Measurements from ENCODE around the gene FDX2. TPM values are rescaled to one million over a fixed set of nuclear protein-coding genes. Genes with fewer than 3 reads are reported as not detected.

The FDX2 gene
- total and polyA plus RNA-seq, 2 donors (not counting 3 experiments of a cell fraction or from before 2014, with no cell fraction given) = 20.5 to 59.8 TPM

DNA sequence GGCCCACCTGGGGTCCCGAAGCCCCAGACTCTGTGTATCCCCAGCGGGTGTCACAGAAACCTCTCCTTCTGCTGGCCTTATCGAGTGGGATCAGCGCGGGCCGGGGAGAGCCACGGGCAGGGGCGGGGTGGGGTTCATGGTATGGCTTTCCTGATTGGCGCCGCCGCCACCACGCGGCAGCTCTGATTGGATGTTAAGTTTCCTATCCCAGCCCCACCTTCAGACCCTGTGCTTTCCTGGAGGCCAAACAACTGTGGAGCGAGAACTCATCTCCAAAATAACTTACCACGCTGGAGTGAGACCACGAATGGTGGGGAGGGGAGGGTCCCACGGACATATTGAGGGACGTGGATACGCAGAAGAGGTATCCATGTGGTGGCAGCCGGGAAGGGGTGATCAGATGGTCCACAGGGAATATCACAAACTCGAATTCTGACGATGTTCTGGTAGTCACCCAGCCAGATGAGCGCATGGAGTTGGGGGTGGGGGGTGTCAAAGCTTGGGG lies 27.1 kb downstream of the FDX2 start:
- ChIA-PET POLR2A (interaction anchor here (1.8 kb wide), 1 partner anchor 18 kb away, joined by 10 read pairs; the partner anchor contains the start of gene ICAM1), CTCF (interaction anchor here (1.0 to 2.4 kb wide), 5 partner anchors 12 to 128 kb away, joined by 3 to 29 read pairs (median 11); partner anchors contain the start of gene ICAM1)
- no peak overlapping the region for H3K4me3 ChIP-seq (replicated peaks in 1 of 3; ENCODE audit: insufficient read depth in 1 of 3, low read depth in 1 of 3, low read length in 3 of 3)
- FAIRE-seq (no peak), DNase-seq (ENCODE audit: low read depth, low spot score) (no peak)
- no TSS peak for BruUV-seq (replicated peaks)
- peaks cover 27% of the 10 kb centered on the region for H3K4me1 ChIP-seq (ENCODE audit: control insufficient read depth, extremely low read depth, insufficient read depth, low read length)
- peak overlapping the region; percentile 81 for H2AFZ ChIP-seq (ENCODE audit: low read depth, low read length)
- intact Hi-C loops (cut with micrococcal nuclease) = no loop called here
- no peak overlapping the region for H3K9ac ChIP-seq (replicated peaks; ENCODE audit: extremely low read depth, insufficient read depth, low read length)
- dilution Hi-C loops (cut with MboI; ENCODE audit: extremely low pct_ligation_motif_present, low sequenced_read_pairs) = no loop called here
- H3K9me3 ChIP-seq (replicated peaks; ENCODE audit: control insufficient read depth, insufficient read depth, low read length) = no peaks in the 10 kb centered on the region
- no peaks in the 10 kb centered on the region for H4K20me1 ChIP-seq (replicated peaks; ENCODE audit: control insufficient read depth, extremely low read depth, insufficient read depth, low read length)
- no peak for TF ChIP-seq FOS (IDR thresholded peaks at IDR 0.05; ENCODE audit: borderline replicate concordance, insufficient read depth, low read length)
- TF ChIP-seq POLR2A (IDR thresholded peaks at IDR 0.05; ENCODE audit: low read depth, low read length) = no peak
- H3K27ac ChIP-seq (ENCODE audit: insufficient read depth, low read depth, low read length) = no peak overlapping the region
- H3K79me2 ChIP-seq (ENCODE audit: control insufficient read depth, insufficient read depth, low read length) = no peaks in the 10 kb centered on the region
- peaks cover 32 to 45% of the 10 kb centered on the region in 2 experiments for H3K27me3 ChIP-seq (ENCODE audit: control insufficient read depth in 2 of 2, insufficient read depth in 2 of 2, low read length in 2 of 2)
- peak overlapping the region; percentile 51 for H3K4me2 ChIP-seq (ENCODE audit: insufficient read depth, low read length)
- H3K9me1 ChIP-seq (replicated peaks; ENCODE audit: control insufficient read depth, extremely low read depth, insufficient read depth, low read length) = no peaks in the 10 kb centered on the region
- peaks cover 0 to 4% of the 10 kb centered on the region in 2 experiments for H3K36me3 ChIP-seq (ENCODE audit: control insufficient read depth in 2 of 2, extremely low read depth in 1 of 2, insufficient read depth in 2 of 2, low read length in 2 of 2)

DNA sequence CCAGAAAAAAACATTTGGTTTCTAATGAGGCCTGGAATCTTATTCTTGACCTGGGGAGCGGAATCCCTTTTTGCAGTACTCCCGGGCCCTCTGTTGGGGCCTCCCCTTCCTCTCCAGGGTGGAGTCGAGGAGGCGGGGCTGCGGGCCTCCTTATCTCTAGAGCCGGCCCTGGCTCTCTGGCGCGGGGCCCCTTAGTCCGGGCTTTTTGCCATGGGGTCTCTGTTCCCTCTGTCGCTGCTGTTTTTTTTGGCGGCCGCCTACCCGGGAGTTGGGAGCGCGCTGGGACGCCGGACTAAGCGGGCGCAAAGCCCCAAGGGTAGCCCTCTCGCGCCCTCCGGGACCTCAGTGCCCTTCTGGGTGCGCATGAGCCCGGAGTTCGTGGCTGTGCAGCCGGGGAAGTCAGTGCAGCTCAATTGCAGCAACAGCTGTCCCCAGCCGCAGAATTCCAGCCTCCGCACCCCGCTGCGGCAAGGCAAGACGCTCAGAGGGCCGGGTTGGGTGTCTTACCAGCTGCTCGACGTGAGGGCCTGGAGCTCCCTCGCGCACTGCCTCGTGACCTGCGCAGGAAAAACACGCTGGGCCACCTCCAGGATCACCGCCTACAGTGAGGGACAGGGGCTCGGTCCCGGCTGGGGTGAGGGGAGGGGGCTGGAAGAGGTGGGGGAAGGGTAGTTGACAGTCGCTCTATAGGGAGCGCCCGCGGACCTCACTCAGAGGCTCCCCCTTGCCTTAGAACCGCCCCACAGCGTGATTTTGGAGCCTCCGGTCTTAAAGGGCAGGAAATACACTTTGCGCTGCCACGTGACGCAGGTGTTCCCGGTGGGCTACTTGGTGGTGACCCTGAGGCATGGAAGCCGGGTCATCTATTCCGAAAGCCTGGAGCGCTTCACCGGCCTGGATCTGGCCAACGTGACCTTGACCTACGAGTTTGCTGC lies 28.7 kb downstream of the FDX2 start, which contains the start of gene ICAM4:
Gene ICAM4 (plus strand): TSS at position 153 of the 935 bp plus-strand sequence. CDS start 58 bp downstream, at position 211.
- FAIRE-seq (no peak), DNase-seq (ENCODE audit: low read depth, low spot score) (peak; percentile 49)
- CTCF ChIA-PET = interaction anchor here (0.6 to 4.1 kb wide), 9 partner anchors 13 to 141 kb away, joined by 3 to 14 read pairs (median 3); partner anchors contain the start of gene ICAM1
- no peak within 1 kb of the TSS for H3K4me3 ChIP-seq (replicated peaks in 1 of 3; ENCODE audit: insufficient read depth in 1 of 3, low read depth in 1 of 3, low read length in 3 of 3)
- H3K27ac ChIP-seq (ENCODE audit: insufficient read depth, low read depth, low read length) = no peak within 1 kb of the TSS
- H2AFZ ChIP-seq (ENCODE audit: low read depth, low read length) = peak within 1 kb of the TSS; percentile 33
- intact Hi-C loops (cut with micrococcal nuclease) = loop anchor here (2.0 kb wide), 1 partner anchor 16 kb away; the partner anchor contains the start of gene ICAM1
- POLR2A ChIA-PET = interaction anchor here (1.9 kb wide), 1 partner anchor 17 kb away, joined by 6 read pairs; the partner anchor contains the start of gene ICAM1
- TF ChIP-seq FOS (IDR thresholded peaks at IDR 0.05; ENCODE audit: borderline replicate concordance, insufficient read depth, low read length) = no peak
- peak; percentile 26 for TF ChIP-seq EZH2 (IDR thresholded peaks at IDR 0.05; ENCODE audit: borderline replicate concordance, low read depth, low read length, severe bottlenecking)
- TF ChIP-seq POLR2AphosphoS5 (IDR thresholded peaks at IDR 0.05; ENCODE audit: insufficient read depth, low read depth, low read length) = peak; percentile 32
- TF ChIP-seq JUN (IDR thresholded peaks at IDR 0.05; ENCODE audit: borderline replicate concordance, insufficient read depth, insufficient read length, low read depth) = no peak
- no peaks in the 10 kb centered on the region for H4K20me1 ChIP-seq (replicated peaks; ENCODE audit: control insufficient read depth, extremely low read depth, insufficient read depth, low read length)
- no peaks in the 10 kb centered on the region for H3K9me3 ChIP-seq (replicated peaks; ENCODE audit: control insufficient read depth, insufficient read depth, low read length)
- peaks cover 27% of the 10 kb centered on the region for H3K4me1 ChIP-seq (ENCODE audit: control insufficient read depth, extremely low read depth, insufficient read depth, low read length)
- H3K36me3 ChIP-seq (ENCODE audit: control insufficient read depth in 2 of 2, extremely low read depth in 1 of 2, insufficient read depth in 2 of 2, low read length in 2 of 2) = peaks cover 0 to 4% of the 10 kb centered on the region in 2 experiments
- H3K4me2 ChIP-seq (ENCODE audit: insufficient read depth, low read length) = peak within 1 kb of the TSS; percentile 14
- BruUV-seq (replicated peaks) = no TSS peak
- no peaks in the 10 kb centered on the region for H3K9me1 ChIP-seq (replicated peaks; ENCODE audit: control insufficient read depth, extremely low read depth, insufficient read depth, low read length)
- H3K79me2 ChIP-seq (ENCODE audit: control insufficient read depth, insufficient read depth, low read length) = no peaks in the 10 kb centered on the region
- H3K27me3 ChIP-seq (ENCODE audit: control insufficient read depth in 2 of 2, insufficient read depth in 2 of 2, low read length in 2 of 2) = peaks cover 18 to 30% of the 10 kb centered on the region in 2 experiments
- H3K9ac ChIP-seq (replicated peaks; ENCODE audit: extremely low read depth, insufficient read depth, low read length) = no peak within 1 kb of the TSS
- dilution Hi-C loops (cut with MboI; ENCODE audit: extremely low pct_ligation_motif_present, low sequenced_read_pairs) = no loop called here
